PFSK-1 (cell line): ENCODE measurements around the gene GAB1.
A peak's percentile ranks its signal among the peaks of the same experiment; 100 is the strongest.

ENCODE experiments used
- FOXP2 ChIP-seq: optimal IDR thresholded peaks from 2 replicates; pipeline ENCODE3; 2011; ENCODE audit warnings: borderline replicate concordance, control low read depth, inconsistent platforms; ENCODE audit not compliant: insufficient read depth; ENCODE audit errors: extremely low read length, extremely low read depth
- POLR2AphosphoS5 ChIP-seq: IDR thresholded peaks from 2 replicates; pipeline ENCODE4 v1.6.1; 2012; ENCODE audit warnings: low read depth, mild to moderate bottlenecking, control low read depth, low read length, moderate library complexity
- REST ChIP-seq, 2 experiments: IDR thresholded peaks; 2 replicates each; pipeline versions ENCODE4 v1.6.1 to v1.8.0; 2011 to 2012; ENCODE audit warnings: low read depth in 2 of 2, low read length in 2 of 2, control low read depth in 1 of 2, inconsistent platforms in 1 of 2, mild to moderate bottlenecking in 1 of 2, moderate library complexity in 1 of 2; ENCODE audit not compliant: insufficient read depth in 1 of 2
- SIN3A ChIP-seq: IDR thresholded peaks from 2 replicates; pipeline ENCODE4 v1.6.1; 2012; ENCODE audit warnings: mild to moderate bottlenecking, low read length, moderate library complexity, borderline replicate concordance; ENCODE audit not compliant: insufficient read depth
- TAF1 ChIP-seq: IDR thresholded peaks from 2 replicates; pipeline ENCODE4 v1.6.1; 2012; ENCODE audit warnings: low read length, control low read depth, borderline replicate concordance; ENCODE audit not compliant: insufficient read depth

GAB1 gene

GRCh38 chr4:143335979-143336780 lies 496 bp upstream of the GAB1 start:
- peak; percentile 44 for TF ChIP-seq FOXP2
- peak; percentile 90; the same call in 1 of the 2 replicates for TF ChIP-seq POLR2AphosphoS5
- no peak; the same call in 1 of the 2 replicates for TF ChIP-seq SIN3A
- TF ChIP-seq TAF1 = peak; percentile 2; the same call in 1 of the 2 replicates
- TF ChIP-seq REST (IDR thresholded peaks at IDR 0.05; ENCODE audit: insufficient read depth in 1 of 2, low read depth in 2 of 2, low read length in 2 of 2) = no peak

GRCh38 chr4:143337600-143338287 lies 1.1 kb downstream of the GAB1 start:
- TF ChIP-seq FOXP2 = no peak
- no peak for TF ChIP-seq SIN3A
- TF ChIP-seq TAF1 = no peak
- no peak for TF ChIP-seq POLR2AphosphoS5
- no peak for TF ChIP-seq REST (IDR thresholded peaks at IDR 0.05; ENCODE audit: insufficient read depth in 1 of 2, low read depth in 2 of 2, low read length in 2 of 2)

- no peak for TF ChIP-seq SIN3A
- TF ChIP-seq FOXP2 = no peak
- TF ChIP-seq POLR2AphosphoS5 = no peak
- TF ChIP-seq REST (IDR thresholded peaks at IDR 0.05; ENCODE audit: insufficient read depth in 1 of 2, low read depth in 2 of 2, low read length in 2 of 2) = no peak
- TF ChIP-seq TAF1 = no peak
Measured at GRCh38 chr4:143338313-143338712, 1.6 kb downstream of the GAB1 start.

GRCh38 chr4:143339497-143339896 lies 2.8 kb downstream of the GAB1 start:
- TF ChIP-seq POLR2AphosphoS5 (no peak), FOXP2 (no peak), SIN3A (no peak), REST (IDR thresholded peaks at IDR 0.05; ENCODE audit: insufficient read depth in 1 of 2, low read depth in 2 of 2, low read length in 2 of 2) (no peak), TAF1 (no peak)
